HUES64 (cell line): ENCODE measurements around the gene ABHD2.

Experiments used
- H3K27ac ChIP-seq: 2 replicates; pipeline ENCODE4 v1.7.0; 2013; ENCODE audit warnings: low read depth, low read length, inconsistent platforms
- H3K27me3 ChIP-seq: 2 replicates; pipeline ENCODE4 v1.6.1; 2013; ENCODE audit warnings: mild to moderate bottlenecking, low read length; ENCODE audit not compliant: insufficient read depth
- H3K36me3 ChIP-seq: 2 replicates; pipeline ENCODE4 v1.6.1; 2013; ENCODE audit warnings: mild to moderate bottlenecking, low read length; ENCODE audit not compliant: insufficient read depth
- H3K4me1 ChIP-seq: 2 replicates; pipeline ENCODE4 v1.6.1; 2013; ENCODE audit warnings: mild to moderate bottlenecking, low read length, moderate library complexity; ENCODE audit not compliant: insufficient read depth
- H3K4me3 ChIP-seq: 2 replicates; pipeline ENCODE4 v1.5.1; 2013; ENCODE audit warnings: mild to moderate bottlenecking, low read length, moderate library complexity
- H3K9ac ChIP-seq: 2 replicates; pipeline ENCODE4 v1.6.1; 2013; ENCODE audit warnings: mild to moderate bottlenecking, low read depth, low read length
- H3K9me3 ChIP-seq: 2 replicates; pipeline ENCODE4 v1.6.1; 2013; ENCODE audit warnings: low read depth, low read length; ENCODE audit not compliant: insufficient read depth
- WGBS: fragments of 150-250, 120-280 bp; methylation state at CpG from one replicate; pipeline ENCODE4 v1.1.7; 2013; ENCODE audit warnings: missing lambda C conversion rate; 5-methylcytosine and 5-hydroxymethylcytosine counted together

Gene ABHD2

DNA sequence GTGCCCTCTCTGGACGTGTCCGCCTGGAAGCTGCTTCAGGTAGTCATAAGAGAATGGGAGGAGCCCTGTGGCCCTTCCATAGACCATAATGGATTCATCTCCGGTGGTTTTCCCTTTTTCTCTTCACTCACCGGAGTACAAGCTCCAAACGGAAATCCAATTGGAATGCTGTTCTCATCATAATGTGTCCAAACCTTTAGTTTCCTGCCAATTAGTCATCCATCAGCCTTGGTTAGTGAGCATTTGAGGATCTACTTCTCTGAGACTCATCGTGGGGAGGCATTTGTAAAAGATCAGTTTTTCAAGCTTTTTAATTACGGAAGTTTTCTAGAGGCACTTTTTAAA, 34.9 kb downstream of the ABHD2 start:
- H3K9me3 ChIP-seq = no peaks in the 10 kb centered on the region
- H3K4me3 ChIP-seq = no peak overlapping the region
- 0 out of 2 replicates have a peak, but pooled peaks cover 6% of the 10 kb centered on the region for H3K4me1 ChIP-seq
- H3K27ac ChIP-seq = no peak overlapping the region
- H3K9ac ChIP-seq = no peak overlapping the region
- H3K36me3 ChIP-seq = no peaks in the 10 kb centered on the region; the same call in 1 of the 2 replicates
- whole genome bisulfite sequencing = 95% methylated on average over 7 of the region's 7 CpGs
- no peaks in the 10 kb centered on the region for H3K27me3 ChIP-seq

DNA sequence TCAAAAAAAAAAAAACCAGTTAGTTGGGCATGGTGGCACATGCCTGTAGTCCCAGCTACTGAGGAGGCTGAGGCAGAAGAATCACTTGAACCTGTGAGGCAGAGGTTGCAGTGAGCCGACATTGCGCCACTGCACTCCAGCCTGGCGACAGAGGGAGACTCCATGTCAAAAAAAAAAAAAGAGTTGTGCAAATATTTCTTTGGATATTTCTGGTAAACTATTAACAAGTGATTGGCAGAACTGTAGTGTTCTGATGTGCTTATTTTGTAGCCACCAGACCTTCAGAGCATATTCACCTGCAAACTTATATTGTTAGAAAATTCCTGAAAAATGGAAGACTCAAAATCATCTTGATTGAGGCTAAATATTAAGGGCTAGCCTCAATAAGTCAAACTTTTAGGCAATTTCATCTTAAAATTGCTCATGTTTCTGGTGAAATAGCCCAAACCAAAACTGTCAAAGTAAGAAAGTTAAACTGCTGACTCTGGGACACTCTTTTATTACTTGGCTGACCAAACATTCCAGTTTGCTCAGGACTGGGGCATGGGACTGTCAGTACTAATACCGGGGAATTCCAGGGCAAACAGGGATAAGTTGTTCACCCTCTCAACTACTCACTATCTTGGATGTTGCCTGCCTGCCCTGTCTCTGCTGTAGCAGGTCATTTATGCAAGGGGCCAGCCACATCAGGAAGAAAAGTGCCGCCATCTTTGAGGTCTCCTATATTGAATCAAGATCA, 37.0 kb downstream of the ABHD2 start:
- no peak overlapping the region for H3K9ac ChIP-seq
- WGBS = 95% methylated on average over 5 of the region's 5 CpGs
- no peaks in the 10 kb centered on the region for H3K9me3 ChIP-seq
- H3K4me1 ChIP-seq = 0 out of 2 replicates have a peak, but pooled peaks cover 6% of the 10 kb centered on the region
- no peaks in the 10 kb centered on the region for H3K27me3 ChIP-seq
- H3K4me3 ChIP-seq = no peak overlapping the region
- H3K36me3 ChIP-seq = no peaks in the 10 kb centered on the region; the same call in 1 of the 2 replicates
- H3K27ac ChIP-seq = no peak overlapping the region

DNA sequence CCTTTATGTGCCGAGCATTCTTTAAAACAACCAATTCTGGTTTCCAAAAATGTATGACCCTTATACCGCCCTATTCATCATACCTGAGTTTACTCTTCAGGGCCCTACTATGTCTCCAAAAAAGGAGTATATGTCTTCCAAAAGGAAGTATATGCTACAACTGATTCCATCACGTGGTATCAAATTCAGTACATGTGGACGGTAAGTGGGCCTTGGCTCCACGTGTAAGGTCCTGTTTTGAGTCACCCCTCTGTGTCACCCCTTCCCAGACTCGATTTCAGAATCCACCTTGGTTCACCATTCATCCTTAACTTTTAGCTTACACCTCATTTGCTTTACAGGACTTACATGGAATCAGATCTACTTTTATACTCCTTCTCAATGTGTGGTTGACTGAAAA, 37.8 kb downstream of the ABHD2 start:
- no peak overlapping the region for H3K27ac ChIP-seq

DNA sequence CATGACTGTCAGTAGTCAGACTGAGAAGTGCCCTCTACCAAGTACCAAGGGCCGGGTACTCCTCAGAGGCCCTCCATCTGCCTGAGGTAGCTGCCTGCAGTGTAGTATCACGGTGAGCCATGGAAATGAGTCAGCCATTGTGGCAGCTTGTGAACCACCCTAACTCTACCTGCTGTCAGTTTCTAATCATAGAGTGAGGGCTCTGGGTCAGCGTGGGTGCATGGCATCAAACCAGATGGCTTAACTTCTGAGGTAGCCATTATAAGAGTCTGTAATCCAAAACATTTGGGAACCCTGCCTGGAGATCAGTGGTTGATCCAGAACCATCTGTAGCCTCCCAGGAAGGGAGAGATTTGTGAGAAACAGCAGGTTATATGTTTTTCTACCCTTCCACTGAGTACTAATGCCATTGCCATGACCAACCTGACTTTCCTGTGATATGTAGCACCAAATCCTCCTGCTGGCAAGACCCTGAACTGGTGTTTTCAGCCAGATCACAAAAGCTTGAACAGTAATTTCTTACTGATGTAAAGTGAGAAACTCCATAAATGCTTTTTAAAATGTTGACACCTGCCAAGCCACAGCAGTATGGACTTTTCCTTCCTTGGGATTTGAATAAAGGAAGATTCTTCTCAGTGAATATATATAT, 38.9 kb downstream of the ABHD2 start:
- Histone ChIP-seq H3K27ac (no peak overlapping the region), H3K9ac (no peak overlapping the region), H3K36me3 (no peaks in the 10 kb centered on the region), H3K9me3 (no peaks in the 10 kb centered on the region), H3K4me1 (0 out of 2 replicates have a peak, but pooled peaks cover 6% of the 10 kb centered on the region), H3K27me3 (no peaks in the 10 kb centered on the region), H3K4me3 (no peak overlapping the region)
- 93% methylated on average over 3 of the region's 3 CpGs for WGBS

More for the DNA sequence above, 37.8 kb downstream of the ABHD2 start:
- no peaks in the 10 kb centered on the region for H3K27me3 ChIP-seq
- no peak overlapping the region for H3K4me3 ChIP-seq
- no peak overlapping the region for H3K9ac ChIP-seq
- WGBS = 91% methylated on average over 6 of the region's 6 CpGs
- H3K9me3 ChIP-seq = no peaks in the 10 kb centered on the region
- 0 out of 2 replicates have a peak, but pooled peaks cover 6% of the 10 kb centered on the region for H3K4me1 ChIP-seq
- no peaks in the 10 kb centered on the region; the same call in 1 of the 2 replicates for H3K36me3 ChIP-seq

DNA sequence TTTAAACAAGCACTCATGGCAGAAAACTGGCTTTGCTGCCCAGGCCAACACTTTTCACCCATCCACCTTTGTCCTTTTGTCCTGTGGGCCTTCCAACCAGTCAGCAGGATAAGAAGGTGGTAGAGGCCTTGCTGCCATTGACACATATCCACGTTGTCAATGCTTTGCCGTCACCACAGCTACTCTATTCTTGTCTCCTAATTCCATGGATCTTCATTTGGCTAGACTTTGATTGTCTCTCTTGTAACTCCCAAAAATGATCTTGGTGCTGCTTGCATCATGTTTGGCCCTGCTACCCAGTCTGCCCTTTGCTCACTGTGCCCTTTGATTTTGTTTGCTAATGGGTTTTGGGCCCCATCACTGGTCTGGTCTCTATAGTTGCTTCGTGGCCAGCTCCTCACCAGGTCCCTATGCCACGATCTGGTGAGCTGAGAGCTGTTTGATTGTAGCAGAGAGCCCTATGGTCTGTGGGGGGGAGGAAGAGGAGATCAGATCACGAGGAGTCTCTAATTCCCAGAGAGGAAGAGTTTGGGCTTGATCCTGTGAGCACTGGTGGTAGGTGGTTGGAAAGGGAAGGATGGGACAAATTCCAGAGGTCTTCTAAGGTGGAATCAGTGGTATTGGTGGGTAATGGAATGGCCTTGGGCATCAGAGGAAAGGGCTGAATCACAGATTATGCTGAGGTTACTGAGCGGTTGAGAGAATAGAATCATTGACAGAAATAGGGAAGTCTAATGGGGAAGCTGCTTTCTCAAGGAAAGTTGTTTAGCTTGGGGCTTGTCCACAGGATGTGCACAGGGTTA, 40.3 kb downstream of the ABHD2 start:
- no peak overlapping the region for H3K27ac ChIP-seq
- WGBS = 93% methylated on average over 6 of the region's 6 CpGs
- H3K9ac ChIP-seq = no peak overlapping the region
- H3K9me3 ChIP-seq = no peaks in the 10 kb centered on the region
- H3K4me1 ChIP-seq = no peaks in the 10 kb centered on the region
- no peak overlapping the region for H3K4me3 ChIP-seq
- no peaks in the 10 kb centered on the region for H3K36me3 ChIP-seq
- no peaks in the 10 kb centered on the region for H3K27me3 ChIP-seq

DNA sequence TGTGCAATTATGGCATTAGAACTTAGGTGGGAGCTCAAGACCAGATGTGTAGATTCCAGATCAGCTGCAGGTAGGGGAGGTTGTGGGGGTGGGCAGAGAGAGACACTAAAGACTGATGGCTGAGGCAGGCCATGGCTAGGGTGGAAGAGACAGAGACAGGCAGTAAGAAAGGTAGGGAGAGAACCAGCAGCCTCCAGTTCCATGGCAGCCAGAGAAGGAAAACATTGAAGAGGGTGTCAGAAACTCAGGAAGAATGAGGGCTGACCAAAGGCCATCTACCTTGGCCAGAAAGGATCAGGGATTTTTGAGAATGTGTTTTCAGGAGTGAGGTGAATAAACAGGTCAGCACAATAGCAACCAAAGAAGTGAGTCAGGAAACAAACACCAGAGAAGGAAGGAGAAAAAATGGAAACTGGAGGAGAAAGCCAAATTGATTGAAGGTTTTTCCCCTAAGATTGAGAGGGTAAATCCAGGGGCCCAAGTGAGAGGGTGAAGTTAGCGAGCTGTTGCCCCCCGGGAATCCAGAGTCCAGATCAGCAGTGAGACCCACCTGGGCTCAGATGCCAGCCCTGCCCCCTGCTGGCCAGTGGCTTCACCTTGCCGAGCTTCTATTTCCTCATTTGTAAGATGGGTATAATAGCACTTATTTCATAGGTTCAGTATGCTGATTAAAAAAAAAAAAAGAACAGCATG, 41.0 kb downstream of the ABHD2 start:
- no peak overlapping the region for H3K27ac ChIP-seq
- 43% methylated on average over 3 of the region's 3 CpGs for WGBS
- no peaks in the 10 kb centered on the region for H3K4me1 ChIP-seq

DNA sequence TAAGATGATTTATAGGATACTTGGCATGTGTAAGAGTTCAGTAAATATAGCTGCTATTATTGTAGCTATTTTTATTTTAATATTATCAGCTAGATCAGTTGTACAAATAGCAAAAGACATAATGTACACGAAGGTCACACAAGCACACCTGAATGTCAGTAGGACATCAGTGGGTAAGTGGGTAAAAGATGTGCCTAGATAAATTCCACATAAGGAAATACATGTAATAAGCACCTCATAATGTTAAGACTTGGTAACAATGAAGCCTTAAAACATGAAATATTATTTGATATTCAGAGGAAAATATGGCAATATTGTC, 41.5 kb downstream of the ABHD2 start:
- Histone ChIP-seq H3K9ac (no peak overlapping the region), H3K27me3 (no peaks in the 10 kb centered on the region), H3K9me3 (no peaks in the 10 kb centered on the region), H3K4me1 (no peaks in the 10 kb centered on the region), H3K27ac (no peak overlapping the region), H3K36me3 (no peaks in the 10 kb centered on the region), H3K4me3 (no peak overlapping the region)
- WGBS = no CpG with 5 or more reads among the region's 1 CpG

More for the DNA sequence above, 41.0 kb downstream of the ABHD2 start:
- Histone ChIP-seq H3K27me3 (no peaks in the 10 kb centered on the region), H3K36me3 (no peaks in the 10 kb centered on the region), H3K4me3 (no peak overlapping the region), H3K9ac (no peak overlapping the region), H3K9me3 (no peaks in the 10 kb centered on the region)

DNA sequence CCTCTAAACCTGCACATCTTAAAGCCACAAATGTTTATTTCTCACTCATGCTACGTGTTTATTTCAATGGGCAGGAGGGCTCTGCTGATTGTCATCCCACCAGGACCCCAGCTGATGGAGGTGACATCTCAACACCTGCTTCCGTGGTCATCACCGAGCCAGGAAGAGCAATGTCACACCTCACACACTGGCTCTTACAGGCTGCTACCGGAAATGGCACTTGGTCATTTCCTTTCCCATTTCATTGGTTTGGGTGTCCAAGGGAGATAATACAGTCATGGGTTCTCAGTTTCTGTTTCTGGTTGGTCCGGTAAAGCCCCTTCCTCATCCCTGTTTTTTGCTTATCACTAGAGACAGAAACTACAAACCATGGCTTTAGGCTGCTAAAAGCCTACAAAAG, 41.9 kb downstream of the ABHD2 start:
- 93% methylated on average over 5 of the region's 5 CpGs for WGBS
- H3K4me3 ChIP-seq = no peak overlapping the region
- H3K27ac ChIP-seq = no peak overlapping the region
- H3K4me1 ChIP-seq = no peaks in the 10 kb centered on the region
- no peaks in the 10 kb centered on the region for H3K36me3 ChIP-seq
- H3K9me3 ChIP-seq = no peaks in the 10 kb centered on the region
- no peak overlapping the region for H3K9ac ChIP-seq
- H3K27me3 ChIP-seq = no peaks in the 10 kb centered on the region

DNA sequence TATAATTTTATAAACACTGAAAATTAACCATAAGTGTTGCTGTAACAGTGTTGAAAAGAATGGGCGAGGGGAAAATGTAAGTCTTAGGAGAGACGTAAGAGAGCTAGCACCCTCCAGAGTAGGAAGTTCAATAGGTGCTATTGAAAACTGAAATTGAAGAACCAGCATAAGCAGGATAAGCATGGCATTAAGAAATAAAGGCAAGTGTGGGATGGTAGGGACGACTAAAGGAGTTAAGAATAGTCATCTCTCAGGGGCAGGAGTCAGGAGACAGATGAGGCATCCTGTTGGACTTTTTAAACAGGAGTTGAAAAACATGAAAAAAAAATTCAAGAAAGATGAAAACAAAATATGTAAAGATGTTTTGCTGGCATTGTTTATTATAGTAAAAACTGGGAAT, 43.5 kb downstream of the ABHD2 start:
- no peaks in the 10 kb centered on the region for H3K9me3 ChIP-seq
- H3K27ac ChIP-seq = no peak overlapping the region
- no peaks in the 10 kb centered on the region for H3K4me1 ChIP-seq
- H3K36me3 ChIP-seq = no peaks in the 10 kb centered on the region
- H3K4me3 ChIP-seq = no peak overlapping the region
- H3K9ac ChIP-seq = no peak overlapping the region
- 89% methylated on average over 3 of the region's 3 CpGs for WGBS
- no peaks in the 10 kb centered on the region for H3K27me3 ChIP-seq

DNA sequence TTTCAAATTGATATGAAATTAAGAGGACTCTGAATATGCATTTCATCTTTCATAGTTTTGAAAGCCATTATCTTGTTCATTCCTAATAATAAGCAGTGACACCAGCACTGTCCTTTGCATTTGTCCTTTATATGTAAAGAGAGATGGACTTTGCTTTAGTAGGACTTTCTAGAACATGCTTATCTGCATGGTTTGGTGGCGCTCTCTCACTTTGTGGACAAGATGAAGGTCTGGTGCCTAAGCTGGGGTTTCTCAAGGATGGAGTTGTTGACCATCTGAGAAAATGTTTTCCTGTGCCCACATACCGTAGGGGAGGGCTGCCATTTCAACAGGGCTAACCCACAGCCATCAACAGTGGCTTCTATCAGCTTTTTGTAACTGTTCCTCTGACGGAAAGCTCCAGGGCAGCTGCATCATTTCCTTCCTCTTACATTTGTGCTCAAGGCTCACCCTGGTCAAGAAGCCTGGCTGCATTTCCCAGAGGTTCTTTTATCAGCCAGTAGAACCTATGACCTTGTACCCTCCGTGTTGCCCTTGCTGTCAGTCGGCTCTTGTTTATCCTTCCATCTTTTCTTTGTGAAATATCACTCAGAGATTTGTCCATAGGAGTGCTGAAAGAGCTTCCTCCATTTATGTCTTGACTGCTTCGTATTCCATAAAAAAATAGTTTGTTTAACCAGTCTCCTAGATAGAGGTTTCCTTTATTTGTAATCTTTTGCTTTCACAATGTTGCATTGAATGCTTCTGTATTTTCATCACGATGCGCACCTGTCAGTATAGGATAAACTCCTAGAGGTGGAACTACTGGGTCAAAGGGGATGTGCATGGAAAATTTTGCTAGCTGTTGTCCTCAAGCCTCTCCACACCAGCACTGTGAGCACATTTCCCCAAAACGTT, 44.6 kb downstream of the ABHD2 start:
- Histone ChIP-seq H3K4me1 (no peaks in the 10 kb centered on the region), H3K4me3 (no peak overlapping the region), H3K36me3 (no peaks in the 10 kb centered on the region), H3K9ac (no peak overlapping the region), H3K9me3 (no peaks in the 10 kb centered on the region), H3K27ac (no peak overlapping the region), H3K27me3 (no peaks in the 10 kb centered on the region)
- WGBS = 89% methylated on average over 9 of the region's 9 CpGs
